ENCODE measurements around the gene DNAJC25.
"Not testable (repeated sequence)": the region's sequence is repeated elsewhere in the genome, so short reads cannot be mapped to it uniquely, and the experiment has no call there.

DNAJC25 gene

GRCh38 chr9:111663301-111663823 lies 32.2 kb downstream of the DNAJC25 start:
- no peak for DNase-seq (ENCODE audit: low read depth, low spot score)

GRCh38 chr9:111668026-111668573 lies 37.0 kb downstream of the DNAJC25 start:
- DNase-seq (ENCODE audit: low read depth, low spot score) = no peak

GRCh38 chr9:111668601-111669000 lies 37.5 kb downstream of the DNAJC25 start:
- not testable (repeated sequence) for DNase-seq (ENCODE audit: low read depth, low spot score)

GRCh38 chr9:111674319-111674718 lies 43.2 kb downstream of the DNAJC25 start:
- no peak for DNase-seq (ENCODE audit: low read depth, low spot score)

- no peak for DNase-seq (ENCODE audit: low read depth, low spot score)
Measured at GRCh38 chr9:111676116-111676515, 45.0 kb downstream of the DNAJC25 start.

GRCh38 chr9:111678293-111678692 lies 47.2 kb downstream of the DNAJC25 start:
- DNase-seq (ENCODE audit: low read depth, low spot score) = no peak

GRCh38 chr9:111679199-111679598 lies 48.1 kb downstream of the DNAJC25 start:
- no peak for DNase-seq (ENCODE audit: low read depth, low spot score)

- DNase-seq (ENCODE audit: low read depth, low spot score) = no peak
Measured at GRCh38 chr9:111683392-111683791, 52.3 kb downstream of the DNAJC25 start.

GRCh38 chr9:111691672-111692329 lies 60.7 kb downstream of the DNAJC25 start:
- no peak for DNase-seq (ENCODE audit: low read depth, low spot score)

GRCh38 chr9:111696796-111697195 lies 65.7 kb downstream of the DNAJC25 start:
- no peak for DNase-seq (ENCODE audit: low read depth, low spot score)

GRCh38 chr9:111700776-111701175 lies 69.6 kb downstream of the DNAJC25 start:
- DNase-seq (ENCODE audit: low read depth, low spot score) = no peak

Measured in brain pericyte (primary cell).